Activated naive CD8-positive, alpha-beta T cell treated with anti-CD3 and anti-CD28 coated beads, Interleukin-2, amount 10 ng/mL, durations not matched to agents 7 days and 5 days (primary cell): Measurements from ENCODE around the gene THY1. TPM values are rescaled to one million over a fixed set of nuclear protein-coding genes. Genes with fewer than 3 reads are reported as not detected.

Experiments used
- ATAC-seq: fragments of 150-1000 bp; cut with Tn5 transposase; one replicate; pipeline ENCODE4 v1.10.0; 2021; ENCODE audit warnings: low read depth, moderate library complexity
- POLR2A ChIA-PET: fragments of 350-600 bp; sonication (Branson Sonifier 250); formaldehyde crosslinking; loops from one replicate; lab custom pipeline; 2021; ENCODE audit warnings: antibody characterized with exemption; lab: Charles Lee
- DNase-seq: peaks from one replicate; pipeline ENCODE4 v3.0.0; 2021
- H3K27ac Mint-ChIP-seq: one replicate; pipeline ENCODE4 v1.8.0; 2022; ENCODE audit warnings: mild to moderate bottlenecking, mixed read lengths
- H3K27me3 Mint-ChIP-seq: one replicate; pipeline ENCODE4 v1.8.0; 2022; ENCODE audit warnings: mild to moderate bottlenecking, moderate library complexity, mixed read lengths
- H3K36me3 Mint-ChIP-seq: one replicate; pipeline ENCODE4 v1.8.0; 2021; ENCODE audit warnings: mild to moderate bottlenecking, mixed read lengths
- H3K4me1 Mint-ChIP-seq: one replicate; pipeline ENCODE4 v1.8.0; 2021; ENCODE audit warnings: mixed read lengths
- H3K4me3 Mint-ChIP-seq: one replicate; pipeline ENCODE4 v1.8.0; 2022; ENCODE audit warnings: mild to moderate bottlenecking, moderate library complexity, mixed read lengths
- H3K9me3 Mint-ChIP-seq: one replicate; pipeline ENCODE4 v1.8.0; 2021; ENCODE audit warnings: mixed read lengths
- total RNA-seq, 2 experiments: library from RNA; stranded (reverse); gene quantifications; one replicate each; pipeline ENCODE4 v1.2.3, GENCODE V29; 2021

The THY1 gene
- total RNA-seq, 2 experiments from 2014 or later = not detected

GRCh38 chr11:119380827-119381180 is 42.2 kb downstream of the THY1 start:
- Mint-ChIP-seq H3K27me3 (peaks cover 11% of the 10 kb centered on the region), H3K4me3 (no peak overlapping the region), H3K4me1 (peaks cover 19% of the 10 kb centered on the region), H3K27ac (no peak overlapping the region), H3K9me3 (no peaks in the 10 kb centered on the region), H3K36me3 (no peaks in the 10 kb centered on the region)
- DNase-seq = no peak
- ATAC-seq = no peak
- POLR2A ChIA-PET = interaction anchor here (0.6 to 1.2 kb wide), 2 partner anchors 16 to 438 kb away, joined by 3 to 4 read pairs; no protein-coding TSS in a partner anchor

GRCh38 chr11:119380160-119380826 is 42.7 kb downstream of the THY1 start:
- H3K36me3 Mint-ChIP-seq = no peaks in the 10 kb centered on the region
- POLR2A ChIA-PET = interaction anchor here (0.6 kb wide), 1 partner anchor 437 kb away, joined by 3 read pairs; no protein-coding TSS in a partner anchor
- ATAC-seq (no peak), DNase-seq (no peak)
- peaks cover 19% of the 10 kb centered on the region for H3K4me1 Mint-ChIP-seq
- H3K27me3 Mint-ChIP-seq = peaks cover 11% of the 10 kb centered on the region
- no peaks in the 10 kb centered on the region for H3K9me3 Mint-ChIP-seq
- H3K27ac Mint-ChIP-seq = no peak overlapping the region
- no peak overlapping the region for H3K4me3 Mint-ChIP-seq

GRCh38 chr11:119378851-119379465 is 44.0 kb downstream of the THY1 start:
- peaks cover 22% of the 10 kb centered on the region for H3K4me1 Mint-ChIP-seq
- POLR2A ChIA-PET = no interaction called here
- no peak overlapping the region for H3K27ac Mint-ChIP-seq
- DNase-seq (no peak), ATAC-seq (no peak)
- H3K9me3 Mint-ChIP-seq = no peaks in the 10 kb centered on the region
- peaks cover 11% of the 10 kb centered on the region for H3K27me3 Mint-ChIP-seq
- no peaks in the 10 kb centered on the region for H3K36me3 Mint-ChIP-seq
- no peak overlapping the region for H3K4me3 Mint-ChIP-seq

GRCh38 chr11:119377961-119378667 is 44.9 kb downstream of the THY1 start:
- DNase-seq = no peak
- peaks cover 30% of the 10 kb centered on the region for H3K4me1 Mint-ChIP-seq
- H3K36me3 Mint-ChIP-seq = no peaks in the 10 kb centered on the region
- H3K9me3 Mint-ChIP-seq = no peaks in the 10 kb centered on the region
- H3K4me3 Mint-ChIP-seq = no peak overlapping the region
- no peak for ATAC-seq
- no peak overlapping the region for H3K27ac Mint-ChIP-seq
- peaks cover 11% of the 10 kb centered on the region for H3K27me3 Mint-ChIP-seq
- POLR2A ChIA-PET = interaction anchor here (2.3 kb wide), 1 partner anchor 21 kb away, joined by 5 read pairs; no protein-coding TSS in a partner anchor

GRCh38 chr11:119377112-119377901 is 45.7 kb downstream of the THY1 start:
- no peak overlapping the region for H3K27ac Mint-ChIP-seq
- no peaks in the 10 kb centered on the region for H3K36me3 Mint-ChIP-seq
- H3K9me3 Mint-ChIP-seq = no peaks in the 10 kb centered on the region
- H3K4me3 Mint-ChIP-seq = no peak overlapping the region
- H3K27me3 Mint-ChIP-seq = peaks cover 11% of the 10 kb centered on the region
- peaks cover 30% of the 10 kb centered on the region for H3K4me1 Mint-ChIP-seq
- ATAC-seq (no peak), DNase-seq (no peak)
- POLR2A ChIA-PET = interaction anchor here (0.6 to 2.3 kb wide), 2 partner anchors 20 to 319 kb away, joined by 3 to 5 read pairs; no protein-coding TSS in a partner anchor

- Mint-ChIP-seq H3K4me1 (peaks cover 27% of the 10 kb centered on the region), H3K9me3 (no peaks in the 10 kb centered on the region), H3K4me3 (no peak overlapping the region), H3K27me3 (peaks cover 13% of the 10 kb centered on the region), H3K36me3 (no peaks in the 10 kb centered on the region), H3K27ac (no peak overlapping the region)
- DNase-seq = no peak
- POLR2A ChIA-PET = interaction anchor here (0.6 to 2.3 kb wide), 2 partner anchors 19 to 318 kb away, joined by 3 to 5 read pairs; no protein-coding TSS in a partner anchor
- no peak for ATAC-seq
Measured at GRCh38 chr11:119376197-119376847, 46.6 kb downstream of the THY1 start.

GRCh38 chr11:119375337-119376196 is 47.4 kb downstream of the THY1 start:
- POLR2A ChIA-PET = no interaction called here
- Mint-ChIP-seq H3K27ac (no peak overlapping the region), H3K36me3 (no peaks in the 10 kb centered on the region), H3K4me3 (no peak overlapping the region), H3K4me1 (peaks cover 20% of the 10 kb centered on the region), H3K9me3 (no peaks in the 10 kb centered on the region), H3K27me3 (peaks cover 8% of the 10 kb centered on the region)
- DNase-seq (no peak), ATAC-seq (no peak)

- no peak for DNase-seq
- Mint-ChIP-seq H3K4me1 (peaks cover 18% of the 10 kb centered on the region), H3K4me3 (no peak overlapping the region), H3K27me3 (peaks cover 10% of the 10 kb centered on the region), H3K27ac (no peak overlapping the region), H3K36me3 (no peaks in the 10 kb centered on the region), H3K9me3 (no peaks in the 10 kb centered on the region)
- POLR2A ChIA-PET = no interaction called here
- no peak for ATAC-seq
Measured at GRCh38 chr11:119374632-119375336, 48.2 kb downstream of the THY1 start.

GRCh38 chr11:119373921-119374631 is 48.9 kb downstream of the THY1 start:
- H3K9me3 Mint-ChIP-seq = no peaks in the 10 kb centered on the region
- POLR2A ChIA-PET = no interaction called here
- peak; percentile 61 for ATAC-seq
- H3K4me3 Mint-ChIP-seq = no peak overlapping the region
- no peak for DNase-seq
- no peak overlapping the region for H3K27ac Mint-ChIP-seq
- no peaks in the 10 kb centered on the region for H3K36me3 Mint-ChIP-seq
- peaks cover 18% of the 10 kb centered on the region for H3K4me1 Mint-ChIP-seq
- H3K27me3 Mint-ChIP-seq = peaks cover 14% of the 10 kb centered on the region

- DNase-seq = no peak
- Mint-ChIP-seq H3K9me3 (no peaks in the 10 kb centered on the region), H3K4me1 (peaks cover 18% of the 10 kb centered on the region), H3K27ac (no peak overlapping the region), H3K27me3 (peaks cover 16% of the 10 kb centered on the region), H3K36me3 (no peaks in the 10 kb centered on the region), H3K4me3 (no peak overlapping the region)
- POLR2A ChIA-PET = no interaction called here
- ATAC-seq = peak; percentile 37
Measured at GRCh38 chr11:119373059-119373920, 49.7 kb downstream of the THY1 start.
